ENCODE results near the gene LENG9. TPM values are rescaled to one million over a fixed set of nuclear protein-coding genes. Genes with fewer than 3 reads are reported as not detected.
A peak's percentile ranks its signal among the peaks of the same experiment; 100 is the strongest.
"Not testable (repeated sequence)": the region's sequence is repeated elsewhere in the genome, so short reads cannot be mapped to it uniquely, and the experiment has no call there.

The LENG9 gene
- total and polyA plus RNA-seq, 2 of the 13 experiments (the other 11 are each of a cell fraction or from before 2014, with no cell fraction given): 0.75 to 2.9 TPM

DNA sequence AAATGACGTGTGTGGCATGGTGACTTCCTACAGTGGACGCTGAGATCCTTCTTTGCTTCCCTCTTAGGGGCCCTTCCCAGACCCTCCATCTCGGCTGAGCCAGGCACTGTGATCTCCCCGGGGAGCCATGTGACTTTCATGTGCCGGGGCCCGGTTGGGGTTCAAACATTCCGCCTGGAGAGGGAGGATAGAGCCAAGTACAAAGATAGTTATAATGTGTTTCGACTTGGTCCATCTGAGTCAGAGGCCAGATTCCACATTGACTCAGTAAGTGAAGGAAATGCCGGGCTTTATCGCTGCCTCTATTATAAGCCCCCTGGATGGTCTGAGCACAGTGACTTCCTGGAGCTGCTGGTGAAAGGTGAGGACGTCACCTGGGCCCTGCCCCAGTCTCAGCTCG lies 44.2 kb upstream of the LENG9 start:
- WGBS (ENCODE audit: low lambda C conversion rate): 9% methylated on average over 10 of the region's 12 CpGs
- Histone ChIP-seq H3K9ac (ENCODE audit: insufficient read depth, low read depth, low read length) (no peak overlapping the region), H3K27ac (ENCODE audit: extremely low read length, insufficient read depth, low read length) (no peak overlapping the region), H4K20me1 (ENCODE audit: insufficient read depth, low read length) (no peaks in the 10 kb centered on the region), H2AFZ (ENCODE audit: low read length) (no peak overlapping the region), H3K4me2 (ENCODE audit: low read depth, low read length) (peak overlapping the region; percentile 38; the same call in 1 of the 2 replicates), H3K9me3 (ENCODE audit: low read length) (no peaks in the 10 kb centered on the region), H3K4me3 (replicated peaks in 1 of 3; ENCODE audit: insufficient read depth in 1 of 3, low read depth in 2 of 3, low read length in 3 of 3) (no peak overlapping the region), H3K36me3 (replicated peaks in 1 of 2; ENCODE audit: control insufficient read depth in 1 of 2, insufficient read depth in 2 of 2, low read length in 2 of 2) (no peaks in the 10 kb centered on the region), H3K27me3 (ENCODE audit: control insufficient read depth in 1 of 2, insufficient read depth in 2 of 2, low read length in 2 of 2) (no peaks in the 10 kb centered on the region), H3K79me2 (ENCODE audit: insufficient read depth, low read length) (no peaks in the 10 kb centered on the region), H3K4me1 (ENCODE audit: insufficient read depth, low read length) (peaks cover 16% of the 10 kb centered on the region)
- ATAC-seq: no peak; the same call in 2 of the 3 replicates
- ChIA-PET CTCF (ENCODE audit: low intra/inter-chr PET ratio, low total read pairs) (no interaction called here), POLR2A (no interaction called here)
- peak; percentile 40 for DNase-seq (ENCODE audit: low spot score)
- intact Hi-C loops (cut with micrococcal nuclease; ENCODE audit: unreplicated experiment): no loop called here
- in situ Hi-C loops (cut with HindIII; ENCODE audit: extremely low pct_ligation_motif_present, low pct_unique_long_range_greater_than_20kb): no loop called here
- TF ChIP-seq CREBL2 (CRISPR knock-in tag; IDR thresholded peaks at IDR 0.05; ENCODE audit: borderline replicate concordance) (no peak), TCF7 (IDR thresholded peaks at IDR 0.05; ENCODE audit: low read depth) (peak; percentile 62; the same call in 1 of the 2 replicates)
- FAIRE-seq: no peak
- BruUV-seq (replicated peaks): no TSS peak

GRCh38 chr19:54507038-54507717 lies 43.6 kb upstream of the LENG9 start:
- POLR2A ChIA-PET; H3K9ac ChIP-seq (ENCODE audit: insufficient read depth, low read depth, low read length); DNase-seq (ENCODE audit: low spot score); H3K4me2 ChIP-seq (ENCODE audit: low read depth, low read length); CTCF ChIA-PET (ENCODE audit: low intra/inter-chr PET ratio, low total read pairs); H3K36me3 ChIP-seq (replicated peaks in 1 of 2; ENCODE audit: control insufficient read depth in 1 of 2, insufficient read depth in 2 of 2, low read length in 2 of 2); H3K27ac ChIP-seq (ENCODE audit: extremely low read length, insufficient read depth, low read length); intact Hi-C loops (cut with micrococcal nuclease; ENCODE audit: unreplicated experiment); H4K20me1 ChIP-seq (ENCODE audit: insufficient read depth, low read length); H3K4me3 ChIP-seq (replicated peaks in 1 of 3; ENCODE audit: insufficient read depth in 1 of 3, low read depth in 2 of 3, low read length in 3 of 3); in situ Hi-C loops (cut with HindIII; ENCODE audit: extremely low pct_ligation_motif_present, low pct_unique_long_range_greater_than_20kb); H3K27me3 ChIP-seq (ENCODE audit: control insufficient read depth in 1 of 2, insufficient read depth in 2 of 2, low read length in 2 of 2); BruUV-seq (replicated peaks); H3K79me2 ChIP-seq (ENCODE audit: insufficient read depth, low read length); H3K9me3 ChIP-seq (ENCODE audit: low read length); FAIRE-seq; ATAC-seq; H2AFZ ChIP-seq (ENCODE audit: low read length): not testable (repeated sequence)
- H3K4me1 ChIP-seq (ENCODE audit: insufficient read depth, low read length): peaks cover 16% of the 10 kb centered on the region
- WGBS (ENCODE audit: low lambda C conversion rate): 59% methylated on average over 7 of the region's 15 CpGs

Measured in HepG2 (cell line).